Epithelial cell of esophagus (primary cell): Measurements from ENCODE around the gene OXSM.
A peak's percentile ranks its signal among the peaks of the same experiment; 100 is the strongest.

Experiments used
- DNase-seq: peaks from one replicate; pipeline ENCODE4 v3.0.0; 2010; ENCODE audit warnings: low read depth
- H3K4me3 ChIP-seq: 2 replicates; pipeline ENCODE4 v1.5.1; 2011; ENCODE audit warnings: mild to moderate bottlenecking, low read length, control low read depth
- TF ChIP-seq, protein P1 (sequence below): IDR thresholded peaks from 2 replicates; pipeline ENCODE4 v1.5.1; 2011; ENCODE audit warnings: low read depth, mild to moderate bottlenecking, low read length, control low read depth, inconsistent platforms; ENCODE audit not compliant: insufficient read depth; ENCODE audit errors: missing control alignments

Gene OXSM

DNA sequence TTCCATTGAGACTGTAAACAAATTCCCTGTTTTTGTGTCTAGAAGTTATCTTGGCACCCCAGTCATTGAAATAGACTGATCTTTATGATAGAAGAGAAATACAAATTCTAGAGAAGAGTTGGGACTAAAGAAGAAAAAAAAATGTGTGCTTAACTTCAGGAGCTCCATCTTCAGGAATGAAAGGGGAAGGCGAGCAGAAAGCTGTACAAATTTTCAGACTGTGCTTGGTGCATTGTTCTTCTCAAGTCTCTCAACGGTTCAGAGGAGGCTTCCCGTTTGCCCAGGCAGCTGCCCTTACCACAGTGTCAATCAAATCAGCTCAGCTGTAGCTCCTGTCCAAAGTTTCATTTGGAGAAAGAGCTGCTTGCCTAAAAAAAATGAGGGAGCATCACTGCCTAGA, 41.7 kb downstream of the OXSM start:
- DNase-seq: peak; percentile 42
- TF ChIP-seq, protein P1, sequence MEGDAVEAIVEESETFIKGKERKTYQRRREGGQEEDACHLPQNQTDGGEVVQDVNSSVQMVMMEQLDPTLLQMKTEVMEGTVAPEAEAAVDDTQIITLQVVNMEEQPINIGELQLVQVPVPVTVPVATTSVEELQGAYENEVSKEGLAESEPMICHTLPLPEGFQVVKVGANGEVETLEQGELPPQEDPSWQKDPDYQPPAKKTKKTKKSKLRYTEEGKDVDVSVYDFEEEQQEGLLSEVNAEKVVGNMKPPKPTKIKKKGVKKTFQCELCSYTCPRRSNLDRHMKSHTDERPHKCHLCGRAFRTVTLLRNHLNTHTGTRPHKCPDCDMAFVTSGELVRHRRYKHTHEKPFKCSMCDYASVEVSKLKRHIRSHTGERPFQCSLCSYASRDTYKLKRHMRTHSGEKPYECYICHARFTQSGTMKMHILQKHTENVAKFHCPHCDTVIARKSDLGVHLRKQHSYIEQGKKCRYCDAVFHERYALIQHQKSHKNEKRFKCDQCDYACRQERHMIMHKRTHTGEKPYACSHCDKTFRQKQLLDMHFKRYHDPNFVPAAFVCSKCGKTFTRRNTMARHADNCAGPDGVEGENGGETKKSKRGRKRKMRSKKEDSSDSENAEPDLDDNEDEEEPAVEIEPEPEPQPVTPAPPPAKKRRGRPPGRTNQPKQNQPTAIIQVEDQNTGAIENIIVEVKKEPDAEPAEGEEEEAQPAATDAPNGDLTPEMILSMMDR: peak; percentile 48
- no peak overlapping the region for H3K4me3 ChIP-seq

DNA sequence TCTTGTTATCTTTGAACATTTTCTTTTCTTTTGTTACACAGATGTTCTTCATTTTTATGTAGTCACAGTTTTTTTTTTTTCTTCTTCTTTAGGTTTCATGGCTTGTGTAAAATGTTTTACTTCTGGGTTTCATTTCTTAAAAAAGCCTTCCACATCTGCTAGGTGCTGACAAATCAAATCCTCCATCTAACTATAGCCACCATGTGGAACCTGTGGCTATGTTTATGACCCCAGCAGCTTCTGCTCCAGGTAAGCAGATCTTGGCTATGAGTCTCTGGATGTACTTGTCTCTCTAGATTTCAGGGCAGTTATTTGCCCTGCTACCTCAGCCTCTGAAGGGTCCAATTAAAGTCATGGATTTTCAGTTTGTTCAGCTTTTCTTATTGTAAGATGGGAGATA, 44.5 kb downstream of the OXSM start:
- no peak for DNase-seq
- TF ChIP-seq, protein P1: no peak
- no peak overlapping the region for H3K4me3 ChIP-seq

DNA sequence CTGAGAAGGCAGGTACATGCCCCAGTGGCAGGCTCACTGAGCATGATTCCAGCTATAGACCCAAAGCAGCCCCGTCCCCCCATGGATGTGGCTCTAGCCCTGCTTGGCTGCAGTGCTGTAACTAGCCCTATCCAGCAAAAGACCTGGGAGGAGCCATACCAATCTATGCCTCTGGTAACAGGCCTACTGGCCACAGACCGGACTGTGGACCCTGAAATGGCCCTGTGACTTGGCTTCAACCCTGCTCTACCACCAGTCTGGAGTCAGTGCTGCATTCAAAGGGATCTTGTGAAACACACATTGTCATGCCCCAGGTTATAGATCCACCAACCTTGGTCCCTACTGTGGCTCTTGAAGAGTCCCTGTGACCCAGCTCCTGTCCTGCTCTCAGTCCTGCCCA, 46.7 kb downstream of the OXSM start:
- no peak overlapping the region for H3K4me3 ChIP-seq
- DNase-seq: no peak

DNA sequence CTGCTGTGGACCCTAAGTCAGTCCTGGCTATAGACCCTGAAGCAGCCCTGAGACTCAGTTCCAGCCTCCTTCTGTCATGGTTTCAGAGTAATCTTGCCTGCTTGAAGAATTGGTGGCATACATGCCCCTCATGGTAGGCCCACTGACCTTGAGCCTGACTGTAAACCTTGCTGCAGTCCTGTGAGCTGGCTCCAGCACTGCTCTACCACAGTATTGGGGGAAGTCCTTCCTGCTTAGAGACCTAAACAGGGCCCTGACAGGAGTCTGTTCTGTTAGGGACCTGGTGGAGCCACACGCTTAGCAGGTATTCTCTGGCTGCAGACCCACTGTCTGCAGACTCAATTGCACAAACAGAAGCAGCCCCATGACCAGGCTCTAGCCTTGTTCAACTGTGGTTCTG, 47.1 kb downstream of the OXSM start:
- H3K4me3 ChIP-seq: no peak overlapping the region
- DNase-seq: no peak
- TF ChIP-seq, protein P1: no peak

More for the DNA sequence above, 46.7 kb downstream of the OXSM start:
- TF ChIP-seq, protein P1: no peak

DNA sequence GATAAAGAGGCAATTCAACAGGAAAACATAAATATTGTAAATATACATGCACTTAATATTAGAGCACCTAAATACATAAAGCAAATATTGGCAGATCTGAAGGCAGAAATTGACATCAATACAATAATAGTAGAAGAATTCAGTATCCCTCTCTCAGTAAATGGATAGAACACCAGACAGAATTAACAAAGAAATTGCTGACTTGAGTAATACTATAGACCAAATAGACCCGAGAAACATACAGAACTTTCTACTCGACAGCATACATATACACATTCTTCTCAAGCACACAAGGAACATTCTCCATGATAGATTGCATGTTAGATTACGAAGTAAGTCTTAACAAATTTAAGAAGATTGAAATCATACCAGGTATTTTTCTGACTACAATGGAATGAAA, 50.2 kb downstream of the OXSM start:
- TF ChIP-seq, protein P1: no peak
- no peak for DNase-seq
- H3K4me3 ChIP-seq: no peak overlapping the region

DNA sequence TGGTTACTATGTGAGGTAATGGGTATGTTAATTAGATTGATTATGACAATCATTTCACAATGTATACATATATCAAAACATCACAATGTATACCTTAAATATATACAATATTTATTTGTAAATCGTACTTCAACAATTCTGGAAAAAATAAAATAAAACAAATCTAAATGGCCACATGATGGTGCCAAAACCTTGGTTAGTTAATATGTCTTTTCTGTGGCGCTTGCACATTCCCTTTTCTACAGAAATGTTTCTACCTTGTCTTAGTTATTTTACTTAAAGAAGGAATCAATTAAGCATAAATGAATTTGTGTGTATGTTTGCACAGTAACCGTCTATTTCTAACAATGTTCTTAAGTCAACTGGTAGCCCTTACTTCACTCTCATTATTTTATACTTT, 53.4 kb downstream of the OXSM start:
- TF ChIP-seq, protein P1: no peak
- no peak overlapping the region for H3K4me3 ChIP-seq
- DNase-seq: peak; percentile 22
